ENCODE data around the gene ROGDI. TPM values are rescaled to one million over a fixed set of nuclear protein-coding genes. Genes with fewer than 3 reads are reported as not detected.

ROGDI gene
- polyA plus RNA-seq, 1 of the 3 experiments (the other 2 are of a cell fraction): 33.6 TPM

GRCh38 chr16:4748682-4749411 lies 53.6 kb downstream of the ROGDI start:
- TF ChIP-seq MXI1 (IDR thresholded peaks at IDR 0.05; ENCODE audit: low read depth, low read length): no peak
- TF ChIP-seq, protein P1, sequence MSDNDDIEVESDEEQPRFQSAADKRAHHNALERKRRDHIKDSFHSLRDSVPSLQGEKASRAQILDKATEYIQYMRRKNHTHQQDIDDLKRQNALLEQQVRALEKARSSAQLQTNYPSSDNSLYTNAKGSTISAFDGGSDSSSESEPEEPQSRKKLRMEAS (IDR thresholded peaks at IDR 0.05; ENCODE audit: low read depth): no peak

GRCh38 chr16:4747906-4748681 lies 54.3 kb downstream of the ROGDI start:
- H3K4me3 ChIP-seq (ENCODE audit: low read depth in 2 of 2, low read length in 1 of 2): no peak overlapping the region
- no peaks in the 10 kb centered on the region for H4K20me1 ChIP-seq (ENCODE audit: insufficient read depth)
- DNase-seq: no peak
- WGBS (ENCODE audit: low lambda C conversion rate): 91% methylated on average over 13 of the region's 14 CpGs
- H3K4me1 ChIP-seq (ENCODE audit: control insufficient read depth in 1 of 2, insufficient read depth in 2 of 2, low read depth in 1 of 2, low read length in 1 of 2): no peaks in the 10 kb centered on the region; a peak in 1 of 4 replicates
- ChIA-PET CTCF (interaction anchor here (1.2 to 1.5 kb wide), 2 partner anchors 55 to 208 kb away, joined by 3 to 5 read pairs; partner anchors contain the start of gene ROGDI), POLR2A (interaction anchor here (1.1 kb wide), 1 partner anchor 13 kb away, joined by 3 read pairs; no protein-coding TSS in a partner anchor)
- no peak overlapping the region for H3K4me2 ChIP-seq
- no peaks in the 10 kb centered on the region for H3K9me2 ChIP-seq
- H3K36me3 ChIP-seq (replicated peaks in 1 of 2; ENCODE audit: control insufficient read depth in 1 of 2, insufficient read depth in 2 of 2, low read length in 1 of 2): peaks cover 9 to 23% of the 10 kb centered on the region in 2 experiments
- H3K9me3 ChIP-seq: no peaks in the 10 kb centered on the region
- H2AFZ ChIP-seq (ENCODE audit: low read depth): no peak overlapping the region
- no peaks in the 10 kb centered on the region for H3K79me2 ChIP-seq (ENCODE audit: insufficient read depth)
- H3F3A ChIP-seq (replicated peaks; ENCODE audit: insufficient read depth): no peaks in the 10 kb centered on the region
- no peaks in the 10 kb centered on the region for H3K27me3 ChIP-seq (ENCODE audit: insufficient read depth)
- H3K27ac ChIP-seq (ENCODE audit: low read depth in 2 of 2, low read length in 1 of 2): no peak overlapping the region
- H3K9ac ChIP-seq: no peak overlapping the region
- TF ChIP-seq MXI1 (IDR thresholded peaks at IDR 0.05; ENCODE audit: low read depth, low read length): no peak
- TF ChIP-seq MEF2A (IDR thresholded peaks at IDR 0.05; ENCODE audit: borderline replicate concordance, low read depth): no peak
- TF ChIP-seq FOSL2 (IDR thresholded peaks at IDR 0.05; ENCODE audit: borderline replicate concordance, low read depth): no peak
- no peak for TF ChIP-seq TCF12 (IDR thresholded peaks at IDR 0.05)
- no peak for TF ChIP-seq RAD21 (IDR thresholded peaks at IDR 0.05; ENCODE audit: low read length)
- no peak for TF ChIP-seq NFIC (IDR thresholded peaks at IDR 0.05; ENCODE audit: borderline replicate concordance)
- TF ChIP-seq ELF1 (IDR thresholded peaks at IDR 0.05): no peak
- no peak for TF ChIP-seq RCOR1 (IDR thresholded peaks at IDR 0.05; ENCODE audit: low read length)
- no peak for TF ChIP-seq FOXM1 (IDR thresholded peaks at IDR 0.05; ENCODE audit: low read depth)
- no peak for TF ChIP-seq RXRA (IDR thresholded peaks at IDR 0.05; ENCODE audit: borderline replicate concordance, low read depth)

More at GRCh38 chr16:4748682-4749411, 53.6 kb downstream of the ROGDI start:
- Histone ChIP-seq H3K4me2 (no peak overlapping the region), H3K9ac (no peak overlapping the region), H3F3A (replicated peaks; ENCODE audit: insufficient read depth) (no peaks in the 10 kb centered on the region), H3K79me2 (ENCODE audit: insufficient read depth) (no peaks in the 10 kb centered on the region), H3K9me3 (no peaks in the 10 kb centered on the region), H4K20me1 (ENCODE audit: insufficient read depth) (no peaks in the 10 kb centered on the region), H3K36me3 (replicated peaks in 1 of 2; ENCODE audit: control insufficient read depth in 1 of 2, insufficient read depth in 2 of 2, low read length in 1 of 2) (peaks cover 9 to 31% of the 10 kb centered on the region in 2 experiments), H3K9me2 (no peaks in the 10 kb centered on the region), H3K4me3 (ENCODE audit: low read depth in 2 of 2, low read length in 1 of 2) (no peak overlapping the region), H3K4me1 (ENCODE audit: control insufficient read depth in 1 of 2, insufficient read depth in 2 of 2, low read depth in 1 of 2, low read length in 1 of 2) (no peaks in the 10 kb centered on the region; a peak in 1 of 4 replicates), H3K27ac (ENCODE audit: low read depth in 2 of 2, low read length in 1 of 2) (no peak overlapping the region), H3K27me3 (ENCODE audit: insufficient read depth) (no peaks in the 10 kb centered on the region), H2AFZ (ENCODE audit: low read depth) (no peak overlapping the region)
- POLR2A ChIA-PET: interaction anchor here (1.1 kb wide), 1 partner anchor 14 kb away, joined by 3 read pairs; no protein-coding TSS in a partner anchor
- DNase-seq: no peak
- CTCF ChIA-PET: no interaction called here
- WGBS (ENCODE audit: low lambda C conversion rate): 93% methylated on average over 8 of the region's 16 CpGs
